Panc1 (cell line): ENCODE data around the gene MYO3B. TPM values are rescaled to one million over a fixed set of nuclear protein-coding genes. Genes with fewer than 3 reads are reported as not detected.
"Not testable (repeated sequence)": the region's sequence is repeated elsewhere in the genome, so short reads cannot be mapped to it uniquely, and the experiment has no call there.

Source experiments
- ATAC-seq: fragments of 200-7000 bp; cut with Tn5 transposase; 2 replicates; pipeline ENCODE4 v1.9.1; 2020; ENCODE audit warnings: mild to moderate bottlenecking, moderate library complexity
- BruUV-seq: library from RNA; stranded (reverse); fragments of 400-500 nt; replicated peaks from 2 replicates; lab custom pipeline; 2021; lab: Mats Ljungman, UMichigan
- CTCF ChIA-PET: fragments of 300-600 bp; sonication (Branson Sonifier 250); formaldehyde crosslinking; loops from one replicate; lab custom pipeline; 2022; ENCODE audit warnings: antibody characterized with exemption; lab: Charles Lee
- POLR2A ChIA-PET: fragments of 300-600 bp; sonication (Branson Sonifier 250); formaldehyde crosslinking; loops from one replicate; lab custom pipeline; 2022; ENCODE audit warnings: antibody characterized with exemption; lab: Charles Lee
- DNase-seq: peaks from one replicate; pipeline ENCODE4 v3.0.0-alpha.2; 2010; ENCODE audit warnings: low read depth, low spot score
- H3K27ac ChIP-seq: 2 replicates; pipeline ENCODE4 v1.5.1; 2011; ENCODE audit warnings: mild to moderate bottlenecking, low read length, inconsistent platforms
- H3K27me3 ChIP-seq: fragments of 200-500 bp; sonication (Bioruptor generic); 2 replicates; pipeline ENCODE4 v1.6.0; 2014; ENCODE audit warnings: low read length, inconsistent platforms; ENCODE audit not compliant: control insufficient read depth, insufficient read depth
- H3K36me3 ChIP-seq: fragments of 200-500 bp; sonication (Bioruptor generic); 2 replicates; pipeline ENCODE4 v1.5.1; 2014; ENCODE audit warnings: inconsistent platforms, mild to moderate bottlenecking, low read length, moderate library complexity; ENCODE audit not compliant: control insufficient read depth, insufficient read depth
- H3K4me1 ChIP-seq: 2 replicates; pipeline ENCODE4 v1.5.1; 2011; ENCODE audit warnings: inconsistent platforms, mild to moderate bottlenecking, low read length, moderate library complexity; ENCODE audit not compliant: control insufficient read depth, insufficient read depth
- H3K4me3 ChIP-seq, 2 experiments: 2 replicates each; pipeline ENCODE4 v1.5.1; 2011 to 2012; ENCODE audit warnings: low read depth in 2 of 2, low read length in 2 of 2, mild to moderate bottlenecking in 2 of 2, inconsistent platforms in 1 of 2, moderate library complexity in 1 of 2
- H3K9me3 ChIP-seq: fragments of 200-500 bp; sonication (Bioruptor generic); 2 replicates; pipeline ENCODE4 v1.5.1; 2014; ENCODE audit warnings: low read depth, mild to moderate bottlenecking, inconsistent platforms, low read length, moderate library complexity; ENCODE audit not compliant: control insufficient read depth, insufficient read depth
- CTCF ChIP-seq: fragments of 450-650 bp; IDR thresholded peaks from 2 replicates; pipeline ENCODE4 v1.5.1; 2017; ENCODE audit warnings: mild to moderate bottlenecking
- POLR2AphosphoS5 ChIP-seq: IDR thresholded peaks from 2 replicates; pipeline ENCODE4 v1.6.1; 2012; ENCODE audit warnings: mild to moderate bottlenecking, low read depth, low read length, moderate library complexity
- REST ChIP-seq, 2 experiments: IDR thresholded peaks; 2 replicates each; pipeline ENCODE4 v1.6.1; 2011 to 2012; ENCODE audit warnings: low read depth in 2 of 2, control low read depth in 1 of 2, low read length in 1 of 2, mild to moderate bottlenecking in 1 of 2, moderate library complexity in 1 of 2; ENCODE audit not compliant: insufficient read depth in 1 of 2
- SIN3A ChIP-seq: IDR thresholded peaks from 2 replicates; pipeline ENCODE4 v1.6.1; 2012; ENCODE audit warnings: low read depth, mild to moderate bottlenecking, low read length, moderate library complexity, borderline replicate concordance; ENCODE audit not compliant: insufficient read depth
- TCF7L2 ChIP-seq: IDR thresholded peaks from 2 replicates; pipeline ENCODE4 v1.6.1; 2011; ENCODE audit warnings: mild to moderate bottlenecking, low read depth, low read length, inconsistent platforms
- in situ Hi-C: cut with HindIII; loops from 2 replicates; pipeline ENCODE4 v1.10.0; 2016; ENCODE audit warnings: low sequenced_read_pairs, low pct_unique_long_range_greater_than_20kb
- intact Hi-C: fragments of 100-400 bp; cut with micrococcal nuclease; formaldehyde crosslinking; loops from one replicate; pipeline ENCODE4 v1.10.0; 2022; ENCODE audit not compliant: unreplicated experiment
- total RNA-seq: library from RNA; stranded (reverse); gene quantifications from one replicate; pipeline ENCODE4 v1.2.1, GENCODE V29; 2021; ENCODE audit not compliant: unreplicated experiment

Gene MYO3B
- total RNA-seq, 1 experiment from 2014 or later, result 0.05 TPM

DNA sequence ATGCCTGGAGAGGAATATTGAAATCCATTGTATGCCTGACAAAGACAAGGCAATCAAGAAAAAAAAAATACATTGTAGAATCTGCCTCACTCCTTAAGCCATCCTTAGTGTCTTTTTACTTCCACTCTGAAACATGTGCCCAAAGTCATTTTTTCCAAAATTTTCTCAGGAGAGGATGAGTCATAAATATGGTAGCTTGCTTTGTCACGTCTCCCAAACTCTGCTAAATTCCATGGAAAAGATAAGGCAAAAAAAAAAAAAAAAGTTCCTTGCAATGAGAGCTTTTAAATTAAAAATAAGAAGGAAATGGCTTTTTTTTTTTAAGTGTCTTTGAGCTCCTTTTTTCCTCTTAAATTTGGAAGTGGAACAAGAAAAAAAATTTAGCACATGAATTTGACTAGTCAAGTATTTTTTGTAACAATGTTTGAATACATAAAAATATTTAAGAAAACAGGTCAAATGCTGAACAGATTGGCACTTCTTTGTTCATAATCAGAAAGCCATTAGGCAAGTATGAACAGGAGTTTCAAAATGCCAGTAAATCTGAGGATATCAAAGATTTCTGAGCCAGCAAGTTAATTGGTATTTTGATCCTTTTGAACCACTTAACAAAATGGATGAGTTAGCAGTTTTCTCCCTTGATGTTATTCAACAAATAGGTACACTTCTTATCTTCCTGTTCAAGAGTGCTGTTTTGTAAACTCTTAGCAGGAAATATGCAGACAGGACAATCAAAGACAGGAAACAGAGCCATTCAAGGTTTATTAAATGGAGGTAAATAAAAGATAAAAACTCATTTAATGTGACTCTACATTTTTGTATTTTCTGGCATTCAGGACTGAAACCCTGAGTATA, 289.8 kb downstream of the MYO3B start:
- H3K9me3 ChIP-seq, result no peaks in the 10 kb centered on the region
- CTCF ChIA-PET, result no interaction called here
- H3K27ac ChIP-seq, result no peak overlapping the region
- in situ Hi-C loops, result no loop called here
- H3K36me3 ChIP-seq, result no peaks in the 10 kb centered on the region
- H3K4me1 ChIP-seq, result no peaks in the 10 kb centered on the region
- BruUV-seq, result no TSS peak
- DNase-seq, result no peak
- intact Hi-C loops, result no loop called here
- POLR2A ChIA-PET, result no interaction called here
- no peak overlapping the region for H3K4me3 ChIP-seq
- no peaks in the 10 kb centered on the region for H3K27me3 ChIP-seq
- TF ChIP-seq REST (IDR thresholded peaks at IDR 0.05; ENCODE audit: insufficient read depth in 1 of 2, low read depth in 2 of 2, low read length in 1 of 2) (no peak), CTCF (no peak), POLR2AphosphoS5 (no peak), TCF7L2 (no peak), SIN3A (no peak)
- no peak for ATAC-seq

- Histone ChIP-seq H3K4me1 (no peaks in the 10 kb centered on the region), H3K27ac (no peak overlapping the region), H3K36me3 (no peaks in the 10 kb centered on the region), H3K9me3 (no peaks in the 10 kb centered on the region), H3K4me3 (no peak overlapping the region), H3K27me3 (no peaks in the 10 kb centered on the region)
- TF ChIP-seq REST (IDR thresholded peaks at IDR 0.05; ENCODE audit: insufficient read depth in 1 of 2, low read depth in 2 of 2, low read length in 1 of 2) (no peak), POLR2AphosphoS5 (no peak), SIN3A (no peak), CTCF (no peak), TCF7L2 (no peak)
- in situ Hi-C loops, result no loop called here
- no TSS peak for BruUV-seq
- POLR2A ChIA-PET, result no interaction called here
- DNase-seq, result no peak
- intact Hi-C loops, result no loop called here
- CTCF ChIA-PET, result no interaction called here
- no peak for ATAC-seq
Measured at GRCh38 chr2:170468557-170468956, 290.6 kb downstream of the MYO3B start.

DNA sequence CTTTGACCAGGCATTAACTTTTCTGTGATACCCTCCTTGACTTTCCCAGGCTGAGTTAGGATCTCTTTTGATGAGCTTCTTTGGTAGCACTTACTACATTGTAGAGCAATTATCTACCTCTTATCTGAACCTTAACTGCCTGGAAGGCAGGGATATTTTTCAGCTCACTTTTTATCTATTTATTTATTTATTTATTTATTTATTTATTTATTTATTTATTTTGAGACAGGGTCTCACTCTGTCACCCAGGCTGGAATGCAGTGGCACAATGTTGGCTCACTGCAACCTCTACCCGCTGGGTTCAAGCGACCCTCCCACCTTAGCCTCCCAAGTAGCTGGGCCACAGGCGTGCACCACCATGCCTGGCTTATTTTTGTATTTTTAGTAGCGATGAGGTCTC, 294.6 kb downstream of the MYO3B start:
- ChIA-PET POLR2A (interaction anchor here (0.6 to 0.7 kb wide), 2 partner anchors 8 to 231 kb away, joined by 7 to 8 read pairs; no protein-coding TSS in a partner anchor), CTCF (interaction anchor here (0.6 kb wide), 1 partner anchor 102 kb away, joined by 4 read pairs; no protein-coding TSS in a partner anchor)
- DNase-seq, H3K4me3 ChIP-seq, H3K27ac ChIP-seq, in situ Hi-C loops, ATAC-seq, H3K36me3 ChIP-seq, BruUV-seq, H3K27me3 ChIP-seq, H3K4me1 ChIP-seq, H3K9me3 ChIP-seq, intact Hi-C loops: not testable (repeated sequence)
